Measurements from ENCODE around the gene SLC39A9.
"Not testable (repeated sequence)": the region's sequence is repeated elsewhere in the genome, so short reads cannot be mapped to it uniquely, and the experiment has no call there.

The SLC39A9 gene

DNA sequence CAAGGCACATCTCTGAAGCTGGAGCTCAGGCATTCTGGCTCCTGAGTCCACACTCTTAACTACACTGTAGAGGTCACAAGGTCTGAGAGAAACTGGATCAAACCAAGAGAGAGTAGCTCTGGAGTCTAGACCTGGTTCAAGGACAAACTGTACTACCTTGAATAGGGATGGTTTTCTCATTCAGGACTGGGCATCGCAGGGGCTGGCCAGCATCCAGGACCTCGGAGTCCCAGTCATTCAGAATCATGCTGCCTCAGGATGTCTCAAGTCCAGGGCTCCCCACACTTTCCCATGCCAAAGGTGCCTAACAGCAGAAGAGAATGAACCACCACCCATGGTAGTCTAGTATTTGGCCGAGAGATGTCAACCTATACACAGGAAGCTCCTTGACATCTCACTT lies 72.9 kb downstream of the SLC39A9 start:
- H3K4me3 ChIP-seq (ENCODE audit: low read length): no peak overlapping the region
- no peak overlapping the region for H3K9ac ChIP-seq (ENCODE audit: low read length)
- no peaks in the 10 kb centered on the region for H3K9me3 ChIP-seq (ENCODE audit: control insufficient read depth, low read length)
- no peaks in the 10 kb centered on the region for H3K4me1 ChIP-seq (ENCODE audit: control insufficient read depth, insufficient read depth, low read length)
- no peaks in the 10 kb centered on the region for H3K36me3 ChIP-seq (ENCODE audit: control insufficient read depth, insufficient read depth, low read length)
- no peaks in the 10 kb centered on the region for H3K27me3 ChIP-seq (ENCODE audit: control insufficient read depth, insufficient read depth, low read length)

DNA sequence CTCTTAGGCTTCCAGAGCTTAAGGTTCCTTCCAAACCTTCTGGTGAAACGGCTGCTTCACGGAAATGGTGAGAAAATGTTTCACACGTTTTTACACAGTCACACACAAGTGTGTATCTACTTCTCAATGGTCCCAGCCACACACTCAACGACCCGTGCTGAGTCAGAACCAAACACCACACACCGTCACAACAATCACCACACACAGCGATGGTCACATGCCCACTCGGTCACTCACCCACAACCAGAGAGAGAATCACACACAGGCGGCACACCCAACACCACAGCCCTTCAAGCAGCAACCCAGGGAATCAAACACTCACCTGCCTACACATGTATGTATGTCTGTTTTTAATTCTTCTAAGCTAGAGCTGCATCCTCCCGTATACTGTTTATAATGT lies 73.4 kb downstream of the SLC39A9 start:
- H3K9me3 ChIP-seq (ENCODE audit: control insufficient read depth, low read length): no peaks in the 10 kb centered on the region
- H3K36me3 ChIP-seq (ENCODE audit: control insufficient read depth, insufficient read depth, low read length): no peaks in the 10 kb centered on the region
- no peak overlapping the region for H3K9ac ChIP-seq (ENCODE audit: low read length)
- H3K27me3 ChIP-seq (ENCODE audit: control insufficient read depth, insufficient read depth, low read length): no peaks in the 10 kb centered on the region
- H3K4me3 ChIP-seq (ENCODE audit: low read length): no peak overlapping the region
- no peaks in the 10 kb centered on the region for H3K4me1 ChIP-seq (ENCODE audit: control insufficient read depth, insufficient read depth, low read length)

- H3K4me3 ChIP-seq (ENCODE audit: low read length): no peak overlapping the region
- no peaks in the 10 kb centered on the region for H3K36me3 ChIP-seq (ENCODE audit: control insufficient read depth, insufficient read depth, low read length)
- no peaks in the 10 kb centered on the region for H3K9me3 ChIP-seq (ENCODE audit: control insufficient read depth, low read length)
- no peaks in the 10 kb centered on the region for H3K27me3 ChIP-seq (ENCODE audit: control insufficient read depth, insufficient read depth, low read length)
- no peak overlapping the region for H3K9ac ChIP-seq (ENCODE audit: low read length)
- no peaks in the 10 kb centered on the region for H3K4me1 ChIP-seq (ENCODE audit: control insufficient read depth, insufficient read depth, low read length)
Observed at GRCh38 chr14:69473260-69473659, 74.8 kb downstream of the SLC39A9 start.

- no peak overlapping the region for H3K9ac ChIP-seq (ENCODE audit: low read length)
- H3K4me3 ChIP-seq (ENCODE audit: low read length): no peak overlapping the region
- no peaks in the 10 kb centered on the region for H3K27me3 ChIP-seq (ENCODE audit: control insufficient read depth, insufficient read depth, low read length)
- no peaks in the 10 kb centered on the region for H3K36me3 ChIP-seq (ENCODE audit: control insufficient read depth, insufficient read depth, low read length)
- H3K4me1 ChIP-seq (ENCODE audit: control insufficient read depth, insufficient read depth, low read length): no peaks in the 10 kb centered on the region
- H3K9me3 ChIP-seq (ENCODE audit: control insufficient read depth, low read length): no peaks in the 10 kb centered on the region
Observed at GRCh38 chr14:69473946-69474345, 75.5 kb downstream of the SLC39A9 start.

GRCh38 chr14:69475194-69475818 lies 76.8 kb downstream of the SLC39A9 start:
- Histone ChIP-seq H3K9me3 (ENCODE audit: control insufficient read depth, low read length) (no peaks in the 10 kb centered on the region), H3K4me3 (ENCODE audit: low read length) (no peak overlapping the region), H3K4me1 (ENCODE audit: control insufficient read depth, insufficient read depth, low read length) (no peaks in the 10 kb centered on the region), H3K9ac (ENCODE audit: low read length) (no peak overlapping the region), H3K27me3 (ENCODE audit: control insufficient read depth, insufficient read depth, low read length) (no peaks in the 10 kb centered on the region), H3K36me3 (ENCODE audit: control insufficient read depth, insufficient read depth, low read length) (no peaks in the 10 kb centered on the region)

GRCh38 chr14:69476824-69477450 lies 78.4 kb downstream of the SLC39A9 start:
- H3K4me3 ChIP-seq (ENCODE audit: low read length); H3K9ac ChIP-seq (ENCODE audit: low read length); H3K27me3 ChIP-seq (ENCODE audit: control insufficient read depth, insufficient read depth, low read length); H3K9me3 ChIP-seq (ENCODE audit: control insufficient read depth, low read length); H3K4me1 ChIP-seq (ENCODE audit: control insufficient read depth, insufficient read depth, low read length); H3K36me3 ChIP-seq (ENCODE audit: control insufficient read depth, insufficient read depth, low read length): not testable (repeated sequence)

DNA sequence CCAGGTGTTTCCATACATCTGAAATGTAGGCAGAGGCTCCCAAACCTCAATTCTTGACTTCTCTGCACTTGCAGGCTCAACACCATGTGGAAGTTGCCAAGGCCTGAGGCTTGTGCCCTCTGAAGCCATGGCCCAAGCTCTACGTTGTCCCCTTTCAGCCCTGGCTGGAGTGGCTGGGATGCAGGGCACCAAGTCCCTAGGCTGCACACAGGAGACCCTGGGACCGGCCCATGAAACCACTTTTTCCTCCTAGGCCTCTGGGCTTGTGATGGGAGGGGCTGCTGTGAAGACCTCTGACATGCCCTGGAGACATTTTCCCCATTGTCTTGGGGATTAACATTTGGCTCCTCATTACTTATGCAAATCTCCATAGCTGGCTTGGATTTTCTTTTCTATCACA lies 79.6 kb downstream of the SLC39A9 start:
- H3K4me3 ChIP-seq (ENCODE audit: low read length); H3K36me3 ChIP-seq (ENCODE audit: control insufficient read depth, insufficient read depth, low read length); H3K27me3 ChIP-seq (ENCODE audit: control insufficient read depth, insufficient read depth, low read length); H3K4me1 ChIP-seq (ENCODE audit: control insufficient read depth, insufficient read depth, low read length); H3K9ac ChIP-seq (ENCODE audit: low read length); H3K9me3 ChIP-seq (ENCODE audit: control insufficient read depth, low read length): not testable (repeated sequence)

GRCh38 chr14:69479696-69480095 lies 81.2 kb downstream of the SLC39A9 start:
- Histone ChIP-seq H3K9me3 (ENCODE audit: control insufficient read depth, low read length) (no peaks in the 10 kb centered on the region), H3K4me3 (ENCODE audit: low read length) (no peak overlapping the region)

DNA sequence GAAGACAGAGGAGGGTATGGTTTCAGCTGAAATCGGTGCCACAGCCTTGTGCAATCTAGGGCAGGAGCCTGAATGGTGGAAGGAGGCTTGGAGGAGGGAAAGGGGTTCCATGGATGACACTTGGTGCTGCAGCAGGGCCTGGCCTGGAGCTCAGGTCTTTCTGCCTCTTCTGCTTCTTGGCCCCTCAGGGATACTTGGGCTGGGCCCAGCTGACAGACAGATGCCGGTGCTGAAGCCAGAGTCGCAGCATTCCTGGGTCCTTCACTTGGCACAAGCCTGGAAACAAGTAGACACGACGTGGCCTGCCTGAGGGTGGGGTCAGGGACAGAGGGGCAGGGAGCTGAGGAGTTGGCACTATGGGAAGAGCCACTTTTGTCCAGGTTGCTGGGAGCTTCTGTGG lies 81.6 kb downstream of the SLC39A9 start:
- no peak overlapping the region for H3K4me3 ChIP-seq (ENCODE audit: low read length)
- no peak overlapping the region for H3K9ac ChIP-seq (ENCODE audit: low read length)
- peaks cover 24% of the 10 kb centered on the region for H3K27me3 ChIP-seq (ENCODE audit: control insufficient read depth, insufficient read depth, low read length)
- H3K36me3 ChIP-seq (ENCODE audit: control insufficient read depth, insufficient read depth, low read length): no peaks in the 10 kb centered on the region
- no peaks in the 10 kb centered on the region for H3K9me3 ChIP-seq (ENCODE audit: control insufficient read depth, low read length)
- H3K4me1 ChIP-seq (ENCODE audit: control insufficient read depth, insufficient read depth, low read length): peaks cover 12% of the 10 kb centered on the region

More at GRCh38 chr14:69479696-69480095, 81.2 kb downstream of the SLC39A9 start:
- H3K4me1 ChIP-seq (ENCODE audit: control insufficient read depth, insufficient read depth, low read length): peaks cover 9% of the 10 kb centered on the region
- no peak overlapping the region for H3K9ac ChIP-seq (ENCODE audit: low read length)
- H3K36me3 ChIP-seq (ENCODE audit: control insufficient read depth, insufficient read depth, low read length): no peaks in the 10 kb centered on the region
- H3K27me3 ChIP-seq (ENCODE audit: control insufficient read depth, insufficient read depth, low read length): peaks cover 19% of the 10 kb centered on the region

DNA sequence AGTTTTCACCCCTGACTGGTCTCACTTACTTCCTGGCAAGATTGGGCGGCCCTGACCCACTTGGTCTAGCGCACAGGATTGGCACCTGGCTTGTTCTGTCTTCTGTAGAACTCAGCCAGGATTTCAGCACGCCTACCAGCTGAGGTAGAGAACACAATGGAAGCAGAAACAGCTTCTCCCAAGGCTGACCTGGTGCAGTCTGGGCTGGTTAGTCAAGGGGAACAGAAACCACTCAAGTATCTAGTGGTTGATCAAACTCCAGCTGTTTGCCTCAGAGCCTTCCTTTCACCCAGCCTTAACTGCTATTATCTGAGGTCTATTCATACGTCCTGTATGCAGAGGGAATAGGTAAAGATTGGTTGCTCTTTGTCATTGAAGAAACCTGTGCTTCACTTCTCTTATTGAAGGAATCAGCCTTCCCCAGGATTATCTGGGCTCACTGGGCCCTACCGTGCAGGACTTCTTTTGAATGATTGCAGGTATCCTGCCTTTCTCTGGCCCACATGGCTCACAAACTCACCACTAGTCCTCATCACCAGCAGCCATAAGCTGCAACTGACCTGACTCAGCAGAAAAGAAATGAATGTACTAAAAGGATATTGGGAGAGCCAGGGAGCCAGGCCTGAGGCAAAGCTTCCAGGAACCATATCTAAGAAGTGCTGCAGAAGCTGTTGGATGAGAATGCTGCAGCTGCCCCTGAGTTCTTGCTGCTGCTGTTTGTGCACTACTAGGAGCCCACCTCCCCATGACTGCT lies 83.5 kb downstream of the SLC39A9 start:
- Histone ChIP-seq H3K4me1 (ENCODE audit: control insufficient read depth, insufficient read depth, low read length) (peaks cover 12% of the 10 kb centered on the region), H3K36me3 (ENCODE audit: control insufficient read depth, insufficient read depth, low read length) (no peaks in the 10 kb centered on the region), H3K9ac (ENCODE audit: low read length) (no peak overlapping the region), H3K9me3 (ENCODE audit: control insufficient read depth, low read length) (no peaks in the 10 kb centered on the region), H3K27me3 (ENCODE audit: control insufficient read depth, insufficient read depth, low read length) (peaks cover 41% of the 10 kb centered on the region), H3K4me3 (ENCODE audit: low read length) (no peak overlapping the region)

DNA sequence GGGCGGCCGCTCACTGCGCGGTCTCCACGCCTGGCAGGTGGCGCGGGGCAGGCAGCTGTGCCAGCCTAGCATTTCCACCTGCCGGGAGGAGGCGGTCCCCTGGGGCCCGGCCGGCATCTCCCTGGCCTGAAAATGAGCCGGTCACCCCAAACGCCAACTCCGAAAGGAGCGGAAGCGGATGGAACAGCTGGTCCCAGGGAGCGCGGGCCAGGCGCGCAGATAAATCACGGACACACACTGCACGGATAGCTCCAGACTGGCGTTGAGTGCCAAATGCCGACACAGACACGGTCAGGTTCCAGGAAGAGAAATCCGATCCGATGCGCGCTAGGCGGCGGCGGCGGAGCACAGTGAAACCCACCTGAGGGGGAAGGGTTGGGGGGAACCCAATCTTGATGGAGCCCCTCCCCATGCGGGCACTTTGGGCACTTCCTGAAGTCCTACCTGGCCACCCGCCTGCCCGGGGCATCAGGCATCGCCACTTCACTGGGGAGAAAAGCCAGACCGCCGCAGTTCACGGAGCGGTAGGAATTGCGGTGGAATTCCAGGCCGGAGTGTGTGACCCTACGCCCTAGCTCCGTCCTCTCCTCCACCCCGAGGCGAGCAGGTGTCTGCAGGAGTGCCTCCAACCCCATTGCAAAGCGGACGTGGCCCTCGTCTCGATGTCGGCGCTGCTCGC lies 85.4 kb downstream of the SLC39A9 start:
- Histone ChIP-seq H3K9ac (ENCODE audit: low read length) (peak overlapping the region; percentile 17), H3K27me3 (ENCODE audit: control insufficient read depth, insufficient read depth, low read length) (peaks cover 50% of the 10 kb centered on the region), H3K36me3 (ENCODE audit: control insufficient read depth, insufficient read depth, low read length) (no peaks in the 10 kb centered on the region), H3K9me3 (ENCODE audit: control insufficient read depth, low read length) (no peaks in the 10 kb centered on the region), H3K4me3 (ENCODE audit: low read length) (no peak overlapping the region), H3K4me1 (ENCODE audit: control insufficient read depth, insufficient read depth, low read length) (peaks cover 12% of the 10 kb centered on the region)
